NCI-H1105 (cell line): ENCODE results near the gene CCSER2.

Experiments
- DNase-seq: peaks from one replicate; lab custom pipeline; 2025; lab: John Stamatoyannopoulos, UW

Gene CCSER2

DNA sequence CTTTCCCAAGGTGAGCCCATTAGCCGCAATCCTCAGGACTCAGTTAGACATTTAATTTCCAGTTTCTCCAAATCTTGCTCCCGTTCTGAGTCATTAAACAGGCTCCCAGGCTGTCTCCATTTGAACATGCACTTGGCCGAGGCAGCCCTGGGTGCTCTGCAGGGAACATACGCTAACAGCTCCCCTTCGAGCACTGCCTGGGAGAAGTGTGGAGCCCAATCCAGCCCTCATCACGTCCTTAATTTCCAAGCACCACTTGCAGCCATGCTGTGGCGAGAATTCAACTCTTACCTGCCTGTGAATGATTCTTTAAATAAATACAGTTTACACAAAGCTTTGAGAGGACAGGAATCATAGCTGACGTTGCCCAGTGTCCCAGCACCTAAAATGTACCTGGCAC, 218.2 kb downstream of the CCSER2 start:
- DNase-seq: no peak

DNA sequence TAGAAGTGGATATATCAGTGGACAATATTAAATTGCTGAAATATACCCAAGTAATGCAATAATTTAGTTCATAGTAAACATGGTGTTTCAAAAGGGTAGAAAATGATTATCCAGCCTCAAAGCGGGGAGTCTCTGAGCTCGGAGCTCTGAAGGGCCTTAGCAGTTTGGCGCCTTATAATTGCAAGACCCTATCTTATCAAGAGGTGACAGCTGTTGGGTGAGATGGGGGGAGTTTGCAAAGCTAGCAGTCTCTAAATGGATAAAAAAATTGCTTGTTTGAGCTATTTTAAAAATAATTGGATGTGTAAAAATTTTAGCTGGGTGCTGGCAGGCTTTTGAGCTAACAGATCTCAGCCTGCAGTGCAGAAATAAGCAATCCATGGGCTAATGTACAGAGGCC, 219.2 kb downstream of the CCSER2 start:
- no peak for DNase-seq

DNA sequence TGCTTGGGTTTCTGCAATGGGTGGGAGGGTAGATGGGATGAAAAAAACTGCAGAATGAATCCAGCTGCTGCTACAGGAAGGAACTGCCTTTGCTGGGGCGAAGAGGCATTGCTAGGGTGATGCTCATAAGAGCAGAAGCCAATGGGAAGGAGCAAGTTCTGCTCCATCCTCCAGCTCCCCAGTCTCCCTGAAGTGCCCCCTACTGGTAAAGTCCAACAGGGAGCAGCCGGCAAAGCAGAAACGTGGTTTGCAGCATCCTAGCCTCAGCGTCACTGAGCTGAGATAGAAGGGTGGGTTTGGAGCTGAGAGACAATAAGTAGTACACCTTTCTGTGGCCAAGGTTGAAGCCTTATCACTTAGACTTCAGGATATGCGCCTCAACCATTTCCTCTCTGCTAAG, 220.5 kb downstream of the CCSER2 start:
- DNase-seq: no peak

GRCh38 chr10:84549368-84550165, 221.2 kb downstream of the CCSER2 start:
- DNase-seq: no peak

GRCh38 chr10:84550756-84551436, 222.5 kb downstream of the CCSER2 start:
- DNase-seq: no peak

DNA sequence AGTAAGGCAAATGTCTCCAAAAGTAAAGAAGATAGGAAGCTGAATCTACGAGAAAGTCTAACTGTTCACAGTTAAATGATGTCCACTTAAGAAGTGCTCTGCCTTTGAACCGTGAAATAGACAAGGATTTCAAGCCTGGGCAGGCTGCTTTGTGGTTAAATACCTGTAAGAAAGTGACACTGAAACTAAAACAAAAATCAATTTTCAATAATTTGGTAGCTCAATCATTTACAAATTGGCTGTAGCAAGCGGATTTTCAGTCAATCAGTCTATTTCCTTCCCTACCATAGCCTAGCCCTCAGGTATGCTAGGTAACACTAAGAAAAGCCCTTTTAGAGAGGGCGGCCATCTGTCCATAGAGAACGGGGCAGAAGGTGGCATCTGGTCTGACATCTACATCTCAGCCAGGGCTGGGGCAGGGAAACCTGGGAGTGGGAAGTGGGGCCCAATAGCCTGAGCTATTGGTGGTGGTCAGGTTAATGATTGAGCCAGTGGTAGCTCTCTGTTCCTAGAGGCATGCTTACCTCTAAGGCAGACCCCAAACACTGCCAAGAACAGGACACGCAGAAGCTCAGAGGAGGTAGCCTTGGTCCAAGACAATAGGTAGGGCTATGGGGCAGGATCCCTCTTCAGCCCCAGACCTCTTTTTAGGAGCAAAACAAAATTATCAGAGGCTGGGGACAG, 223.2 kb downstream of the CCSER2 start:
- DNase-seq: no peak

DNA sequence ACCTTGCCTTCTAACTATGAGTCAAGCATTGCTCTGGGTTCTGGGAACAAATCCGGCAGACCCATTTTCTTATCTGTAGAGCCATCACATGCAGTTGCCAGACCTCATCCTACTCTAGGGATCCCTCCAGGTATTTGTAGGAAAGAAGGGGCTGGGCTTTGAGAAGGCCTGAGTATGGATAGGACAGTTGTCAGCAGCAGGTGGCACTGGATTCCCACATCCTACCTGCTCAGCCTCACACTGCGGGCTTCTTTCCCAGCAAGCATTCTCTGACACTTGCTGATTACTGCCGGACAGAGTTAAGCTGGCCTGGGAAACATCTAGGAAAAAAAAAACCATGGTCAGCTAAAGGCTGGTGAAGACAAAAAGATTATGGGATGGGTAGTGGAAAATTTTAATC, 224.1 kb downstream of the CCSER2 start:
- no peak for DNase-seq

DNA sequence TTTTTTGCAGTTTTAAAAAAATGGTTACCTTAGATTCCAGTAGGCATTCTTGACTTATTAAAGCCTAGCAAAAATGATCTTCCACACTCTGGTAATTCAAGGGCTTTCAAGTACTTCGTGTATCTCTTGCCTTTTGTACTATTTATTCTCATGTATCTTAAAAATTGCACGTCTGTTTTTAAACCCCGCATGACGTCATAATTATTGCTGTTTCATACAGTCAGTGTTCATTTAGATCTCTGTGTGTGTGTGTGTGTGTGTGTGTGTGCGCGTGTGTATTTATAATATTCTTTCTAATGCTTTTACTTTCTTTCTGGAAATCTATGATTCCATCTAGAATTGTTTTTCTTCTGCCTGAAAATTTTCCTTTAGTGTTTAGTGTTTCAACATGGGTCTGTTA, 234.2 kb downstream of the CCSER2 start:
- no peak for DNase-seq

- no peak for DNase-seq
Measured at GRCh38 chr10:84563355-84563754, 235.0 kb downstream of the CCSER2 start.

GRCh38 chr10:84563868-84564267, 235.5 kb downstream of the CCSER2 start:
- no peak for DNase-seq

DNA sequence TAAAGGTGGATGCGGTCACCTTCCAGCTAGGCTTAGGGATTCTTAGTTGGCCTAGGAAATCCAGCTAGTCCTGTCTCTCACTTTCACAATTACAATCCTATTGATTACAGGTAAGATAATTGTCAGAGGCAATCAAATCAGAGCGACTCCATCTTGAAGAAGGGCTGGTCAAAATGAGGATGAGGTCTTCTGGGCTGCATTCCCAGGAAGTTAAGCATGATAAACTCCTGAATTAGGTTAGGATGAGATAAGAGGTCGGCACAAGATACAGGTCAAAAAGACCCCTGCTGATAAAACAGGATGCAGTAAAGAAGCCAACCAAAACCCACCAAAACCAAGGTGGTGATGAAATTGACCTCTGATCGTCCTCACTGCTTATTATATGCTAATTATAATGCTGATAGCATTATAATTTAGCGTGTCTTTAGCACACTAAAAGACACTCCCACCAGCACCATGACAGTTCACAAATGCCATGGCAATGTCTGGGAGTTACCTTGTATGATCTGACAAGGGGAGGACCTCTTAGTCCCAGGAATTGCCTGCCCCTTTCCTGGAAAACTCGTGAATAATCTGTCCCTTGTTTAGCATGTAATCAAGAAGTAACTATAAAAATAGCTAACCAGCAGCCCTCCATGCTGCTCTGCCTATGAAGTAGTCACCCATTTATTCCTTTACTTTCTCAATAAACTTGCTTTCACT, 237.6 kb downstream of the CCSER2 start:
- no peak for DNase-seq

- DNase-seq: no peak
Measured at GRCh38 chr10:84567133-84567532, 238.7 kb downstream of the CCSER2 start.
